Mucosa of descending colon (tissue), 3 donors: ENCODE results near the gene HBD. TPM values are rescaled to one million over a fixed set of nuclear protein-coding genes. Genes with fewer than 3 reads are reported as not detected.

Experiments used
- ATAC-seq: fragments of 200-7000 bp; cut with Tn5 transposase; one replicate; pipeline ENCODE4 v1.9.1; 2020; ENCODE audit warnings: mild to moderate bottlenecking, moderate library complexity
- DNase-seq, 3 donors: peaks; one replicate each; pipeline ENCODE4 v3.0.0-alpha.2; 2020
- H3K36me3 ChIP-seq: fragments of 200-600 bp; one replicate; pipeline ENCODE4 v1.8.0; 2021; ENCODE audit warnings: low read depth, mild to moderate bottlenecking
- H3K4me1 ChIP-seq: fragments of 200-600 bp; one replicate; pipeline ENCODE4 v1.8.0; 2021; ENCODE audit warnings: low read depth, mild to moderate bottlenecking
- H3K4me3 ChIP-seq: fragments of 200-600 bp; one replicate; pipeline ENCODE4 v1.8.0; 2021; ENCODE audit warnings: mild to moderate bottlenecking
- H3K9me3 ChIP-seq: fragments of 200-600 bp; one replicate; pipeline ENCODE4 v1.8.0; 2021; ENCODE audit warnings: mild to moderate bottlenecking
- CTCF ChIP-seq: fragments of 200-600 bp; IDR thresholded peaks from one replicate; pipeline ENCODE4 v1.8.0; 2022; ENCODE audit warnings: antibody characterized with exemption, mild to moderate bottlenecking
- intact Hi-C, 2 donors: fragments of 100-400 bp; cut with DNase I in 1 of 2; cut with micrococcal nuclease in 1 of 2; formaldehyde crosslinking; loops; one replicate each; pipeline versions ENCODE4 v1.11.0 to v1.11.1; 2022; cut with DNase I, micrococcal nuclease
- total RNA-seq, 3 donors: library from RNA; stranded (reverse); fragmentation: NEBNext Ultra II Directional in 2 of 3; extraction: Animal tissue kit (Norgen Biotek cat#: 25700) in 2 of 3; gene quantifications; one replicate each; pipeline versions ENCODE4 v1.2.1 to v1.2.4, GENCODE V29; 2021 to 2023
- donor health status: DM: no; HTN: no; CAD: no; lungs with moderate emphysema.
- donor health status: DM: no; HTN: no; CAD: no.
- donor health status: DM: no; HTN: yes; CAD: no.

Gene HBD
- total RNA-seq, 3 donors from 2014 or later: not detected

GRCh38 chr11:5192738-5193137 is 41.5 kb downstream of the HBD start:
- no peak for TF ChIP-seq CTCF
- Histone ChIP-seq H3K4me1 (no peaks in the 10 kb centered on the region), H3K4me3 (no peak overlapping the region), H3K9me3 (peaks cover 4% of the 10 kb centered on the region), H3K36me3 (no peaks in the 10 kb centered on the region)
- DNase-seq (no peak), ATAC-seq (no peak)
- intact Hi-C loops: no loop called here

GRCh38 chr11:5188201-5188600 is 46.1 kb downstream of the HBD start:
- ATAC-seq: no peak
- Histone ChIP-seq H3K9me3 (peaks cover 4% of the 10 kb centered on the region), H3K36me3 (no peaks in the 10 kb centered on the region), H3K4me3 (no peak overlapping the region), H3K4me1 (no peaks in the 10 kb centered on the region)
- TF ChIP-seq CTCF: no peak
- intact Hi-C loops: no loop called here
- no peak for DNase-seq

Other genes starting within 250 kb of the HBD start
- gene OR51L1, start 239.6 kb downstream of the HBD start, total RNA-seq: not detected
- not detected for gene OR52J3, start 188.0 kb downstream of the HBD start, total RNA-seq
- not detected for gene OR52E2, start 174.9 kb downstream of the HBD start, total RNA-seq
- not detected for gene OR52E1, start 164.9 kb downstream of the HBD start, total RNA-seq
- not detected for gene OR52A5, start 96.1 kb downstream of the HBD start, total RNA-seq
- not detected for gene OR52A1, start 79.7 kb downstream of the HBD start, total RNA-seq
- not detected for gene OR51V1, start 33.8 kb downstream of the HBD start, total RNA-seq
- 10 to 100 TPM in 1 of 3 donors, 1 to 10 TPM in 2; 2.5 to 11.1 (median 3.3) TPM for gene HBB, start 7.4 kb downstream of the HBD start, total RNA-seq
- gene HBG1, start 15.4 kb upstream of the HBD start, total RNA-seq: not detected
- gene HBG2, start 20.3 kb upstream of the HBD start, total RNA-seq: not detected
- not detected for gene HBE1, start 35.5 kb upstream of the HBD start, total RNA-seq
- not detected for gene OR51B4, start 67.5 kb upstream of the HBD start, total RNA-seq
- gene OR51B2, start 89.8 kb upstream of the HBD start, total RNA-seq: not detected
- gene OR51B5, start 109.0 kb upstream of the HBD start, total RNA-seq: not detected
- gene OR51B6, start 117.0 kb upstream of the HBD start, total RNA-seq: not detected
- gene OR51M1, start 149.3 kb upstream of the HBD start, total RNA-seq: not detected
- not detected for gene OR51Q1, start 187.6 kb upstream of the HBD start, total RNA-seq
- gene OR51I1, start 207.0 kb upstream of the HBD start, total RNA-seq: not detected
- gene OR51I2, start 214.8 kb upstream of the HBD start, total RNA-seq: not detected